ENCODE results near the gene MBOAT2.

- no peak for TF ChIP-seq CTCF (IDR thresholded peaks at IDR 0.05; ENCODE audit: borderline replicate concordance, extremely low read depth, low read length, poor library complexity, severe bottlenecking)
- no peak for TF ChIP-seq EZH2 (IDR thresholded peaks at IDR 0.05; ENCODE audit: borderline replicate concordance, low read depth, low read length, severe bottlenecking)
These were observed 18.6 kb downstream of the MBOAT2 start for GRCh38 chr2:8984855-8985254.
